GM12872 (cell line): Measurements from ENCODE around the gene ZBED1.

Source experiments
- CTCF ChIP-seq: IDR thresholded peaks from 3 replicates; pipeline ENCODE4 v1.5.1; 2011; ENCODE audit warnings: low read depth, mild to moderate bottlenecking, low read length, moderate library complexity; ENCODE audit not compliant: insufficient read depth

Gene ZBED1

GRCh38 chrX:2541603-2542002 is 40.8 kb upstream of the ZBED1 start:
- TF ChIP-seq CTCF: no peak

GRCh38 chrX:2540426-2540947 is 39.7 kb upstream of the ZBED1 start:
- no peak for TF ChIP-seq CTCF

- no peak for TF ChIP-seq CTCF
These were observed 38.8 kb upstream of the ZBED1 start for GRCh38 chrX:2539586-2539985.

- TF ChIP-seq CTCF: no peak
These were observed 37.4 kb upstream of the ZBED1 start for GRCh38 chrX:2538031-2538757.

- TF ChIP-seq CTCF: no peak
These were observed 36.2 kb upstream of the ZBED1 start for GRCh38 chrX:2536974-2537373.

GRCh38 chrX:2536141-2536540 is 35.4 kb upstream of the ZBED1 start:
- no peak for TF ChIP-seq CTCF

GRCh38 chrX:2533424-2533823 is 32.6 kb upstream of the ZBED1 start:
- TF ChIP-seq CTCF: no peak
